ENCODE measurements around the gene CLEC20A. TPM values are rescaled to one million over a fixed set of nuclear protein-coding genes. Genes with fewer than 3 reads are reported as not detected.

The CLEC20A gene
- polyA plus RNA-seq, 12 donors = 0.11 to 0.41 (median 0.16) TPM; not detected in 9

DNA sequence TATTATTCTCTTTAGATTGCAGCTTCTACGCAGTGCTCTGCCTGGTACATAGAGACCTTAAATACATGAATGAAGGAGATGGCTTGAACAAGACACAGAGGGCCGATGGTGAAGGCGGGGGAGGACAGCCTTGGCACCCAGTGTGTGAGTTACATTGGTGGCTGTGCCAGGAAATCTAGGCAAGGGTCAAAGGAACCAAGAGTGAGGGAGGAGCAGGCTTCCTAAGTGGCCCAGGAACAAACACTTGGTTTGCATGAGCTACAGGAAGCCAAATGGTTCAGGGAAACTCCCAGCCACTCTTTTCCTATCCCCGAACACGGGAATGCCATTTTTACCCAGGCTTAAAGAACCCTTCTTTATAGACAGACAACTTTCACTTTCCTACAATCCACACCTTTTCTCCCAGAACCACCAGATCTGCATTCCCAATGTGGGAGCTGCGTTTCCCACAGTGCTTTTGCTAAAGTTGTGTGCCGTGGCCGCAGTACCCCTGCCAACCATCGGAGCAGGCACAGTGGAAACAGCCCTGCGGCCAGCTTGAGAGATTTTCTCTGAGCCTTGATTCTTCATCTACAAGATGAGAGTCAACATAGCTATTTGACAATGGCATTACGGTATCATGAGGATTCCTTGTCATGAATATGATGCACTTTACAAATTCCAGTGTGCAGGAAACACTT is 3.5 kb upstream of the CLEC20A start:
- no peak for DNase-seq

DNA sequence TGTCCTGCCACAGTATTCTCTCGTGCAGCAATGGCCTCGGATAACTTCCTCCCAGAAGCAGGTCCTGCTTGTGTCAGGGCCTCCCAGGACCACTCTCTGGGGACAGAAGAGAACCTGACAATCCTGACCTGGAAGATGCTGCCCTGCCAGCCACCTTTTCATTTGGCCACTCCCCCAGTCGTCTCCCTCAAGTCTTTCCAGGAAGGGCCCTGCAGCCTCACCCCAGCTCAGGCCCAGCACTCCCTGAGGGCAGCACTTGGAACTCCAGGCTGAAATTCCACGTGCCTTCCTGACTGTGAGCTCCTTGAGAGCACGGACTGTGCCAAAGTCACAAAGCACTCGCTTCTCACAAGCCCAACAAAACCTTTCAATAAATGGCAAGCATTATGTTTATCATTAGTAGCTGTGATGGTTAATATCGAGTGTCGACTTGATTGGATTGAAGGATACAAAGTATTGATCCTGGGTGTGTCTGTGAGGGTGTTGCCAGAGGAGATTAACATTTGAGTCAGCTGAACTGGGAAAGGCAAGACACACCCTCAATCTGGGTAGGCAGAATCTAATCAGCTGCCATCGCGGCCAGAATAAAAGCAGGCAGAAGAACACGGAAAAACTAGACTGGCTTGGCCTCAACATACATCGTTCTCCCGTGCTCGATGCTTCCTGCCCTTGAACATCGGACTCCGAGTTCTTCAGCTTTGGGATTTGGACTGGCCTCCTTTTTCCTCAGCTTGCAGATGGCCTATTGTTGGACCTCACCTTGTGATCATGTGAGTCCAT is 2.3 kb upstream of the CLEC20A start:
- no peak for DNase-seq

DNA sequence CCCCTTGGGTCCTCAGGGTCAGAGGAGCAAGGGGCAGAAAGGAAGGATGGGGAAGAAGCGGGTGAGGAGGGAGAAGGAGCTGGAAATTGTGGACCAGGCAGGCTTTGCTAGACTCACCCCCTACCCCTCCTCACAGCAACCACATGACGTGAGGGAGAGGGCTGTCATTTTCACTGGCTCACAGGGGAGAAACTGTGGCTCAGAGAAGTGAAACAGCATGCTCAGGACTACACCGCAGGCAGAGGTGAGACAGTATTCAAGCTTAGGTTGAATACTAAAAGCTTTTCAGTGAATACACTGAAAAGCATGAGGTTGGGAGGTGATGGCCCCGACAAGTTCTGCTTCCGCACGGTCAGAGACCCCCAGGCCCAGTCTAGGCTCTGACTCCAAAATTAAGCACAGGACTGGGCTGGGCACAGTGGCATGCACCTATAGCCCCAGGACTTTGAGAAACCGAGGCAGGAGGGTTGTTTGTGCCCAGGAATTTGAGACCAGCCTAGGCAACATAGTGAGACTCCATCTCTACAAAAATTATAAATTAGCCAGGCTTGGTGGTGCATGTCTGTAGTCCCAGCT is 1.2 kb upstream of the CLEC20A start:
- DNase-seq = no peak

DNA sequence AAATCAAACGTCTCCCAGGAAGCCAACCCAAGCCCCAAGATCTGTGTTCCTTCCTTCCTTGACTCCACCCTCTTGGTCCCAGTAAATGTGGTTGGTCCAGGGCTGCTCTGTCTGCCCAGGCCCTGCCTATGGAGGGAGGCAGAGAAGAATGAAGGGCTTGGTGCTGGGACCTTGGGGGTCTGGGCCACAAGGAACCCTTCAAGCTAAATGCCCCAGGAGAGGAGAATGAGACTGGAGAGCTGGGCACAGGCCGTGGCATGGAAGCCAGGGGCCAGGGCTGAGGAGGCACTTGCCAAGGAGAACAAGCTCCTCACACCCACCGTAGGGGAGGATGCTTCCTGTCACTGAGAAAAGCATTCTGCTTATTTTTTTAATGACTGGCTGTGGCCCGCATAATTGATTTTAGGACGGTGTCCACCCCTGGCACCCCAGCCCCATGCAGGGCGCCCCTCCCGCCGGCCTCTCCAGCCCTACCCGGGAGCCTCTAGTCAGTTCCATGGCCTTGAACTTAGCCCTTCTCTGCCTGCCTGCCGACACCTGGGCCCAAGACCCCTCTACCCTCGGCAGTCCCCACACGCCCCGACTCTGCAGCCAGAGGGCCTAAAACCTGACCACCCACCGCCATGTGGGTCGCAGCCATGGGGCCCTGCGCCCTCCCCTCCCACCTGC is 889 bp downstream of the CLEC20A start:
- no peak for DNase-seq

DNA sequence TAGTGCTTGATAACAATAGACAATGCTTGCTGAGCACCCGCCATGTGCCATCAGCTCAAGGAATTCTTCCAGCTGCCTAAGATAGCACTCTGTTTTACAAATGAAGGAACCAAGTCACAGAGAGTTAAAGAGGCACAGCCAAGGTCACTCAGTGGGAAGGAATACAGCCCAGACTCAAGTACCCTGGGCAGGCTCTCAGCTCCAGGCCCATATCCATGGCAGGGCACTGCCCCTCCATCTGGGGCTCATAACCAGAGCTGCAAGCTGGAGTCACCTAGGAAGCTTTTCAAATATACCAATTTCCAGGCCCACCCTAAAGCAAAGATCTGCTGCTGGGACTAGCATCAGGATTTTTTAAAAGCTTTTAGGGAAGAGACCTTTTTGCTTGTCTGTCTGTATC is 1.6 kb downstream of the CLEC20A start:
- no peak for DNase-seq

DNA sequence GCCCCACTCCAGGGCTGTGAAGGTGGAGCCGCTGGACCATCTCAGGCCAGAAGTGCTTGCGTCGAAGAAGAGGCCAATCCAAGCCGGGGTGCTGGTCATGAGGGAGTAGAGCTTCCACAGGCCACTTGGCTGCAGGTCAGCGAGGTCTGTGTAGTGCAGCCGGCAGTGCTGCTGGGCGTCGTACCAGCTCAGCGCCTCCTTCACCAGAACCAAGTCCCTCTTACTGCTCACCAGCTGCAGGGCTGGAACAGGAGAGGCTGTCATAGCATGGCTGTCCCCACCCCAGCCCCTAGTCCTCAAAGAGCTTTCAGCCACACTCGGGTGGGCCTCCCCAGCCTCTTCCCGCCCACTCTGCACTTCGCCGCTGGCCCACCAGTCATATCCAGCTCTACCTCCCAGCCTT is 2.2 kb downstream of the CLEC20A start:
- DNase-seq = no peak

DNA sequence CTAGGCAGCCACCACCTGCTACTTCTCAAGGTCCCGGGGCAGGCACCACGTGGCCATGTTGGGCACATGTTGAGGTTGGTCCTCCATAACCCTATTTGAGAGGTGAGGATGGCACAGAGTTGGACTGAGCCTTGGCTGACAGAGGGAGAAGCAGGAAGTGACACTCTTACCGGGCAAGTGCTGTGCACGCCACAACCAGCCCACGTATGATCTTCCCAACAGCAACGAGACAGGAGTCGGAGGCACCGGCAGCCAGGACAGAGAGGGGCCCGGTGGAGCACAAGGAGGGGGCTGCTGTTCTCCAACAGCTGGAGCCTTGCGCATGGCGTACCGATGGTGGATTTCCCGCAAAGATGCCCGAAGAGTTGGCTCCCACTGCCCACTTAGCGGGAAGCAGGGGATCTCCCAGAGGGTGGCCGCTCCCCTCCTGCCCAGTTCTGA is 3.4 kb downstream of the CLEC20A start:
- DNase-seq = no peak

DNA sequence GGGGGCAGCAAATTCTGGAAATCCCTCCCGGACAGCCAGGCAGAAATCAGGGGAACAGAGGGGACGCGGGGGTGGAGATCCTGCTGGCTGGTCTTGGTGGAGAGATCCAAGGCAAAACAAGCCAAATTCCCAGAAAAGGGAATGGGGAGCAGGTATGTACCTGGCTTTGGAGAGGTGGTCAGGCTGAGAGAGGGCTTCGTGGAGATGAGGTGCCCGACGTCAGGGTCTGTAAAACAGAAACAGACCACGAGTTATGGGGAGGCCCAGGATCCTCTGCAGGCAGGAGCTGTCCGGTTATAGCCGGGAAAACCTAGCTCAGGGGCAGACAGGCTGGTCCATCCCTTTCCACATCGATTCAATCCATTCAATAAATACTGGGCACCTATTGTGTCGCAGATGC is 4.4 kb downstream of the CLEC20A start:
- DNase-seq = no peak

DNA sequence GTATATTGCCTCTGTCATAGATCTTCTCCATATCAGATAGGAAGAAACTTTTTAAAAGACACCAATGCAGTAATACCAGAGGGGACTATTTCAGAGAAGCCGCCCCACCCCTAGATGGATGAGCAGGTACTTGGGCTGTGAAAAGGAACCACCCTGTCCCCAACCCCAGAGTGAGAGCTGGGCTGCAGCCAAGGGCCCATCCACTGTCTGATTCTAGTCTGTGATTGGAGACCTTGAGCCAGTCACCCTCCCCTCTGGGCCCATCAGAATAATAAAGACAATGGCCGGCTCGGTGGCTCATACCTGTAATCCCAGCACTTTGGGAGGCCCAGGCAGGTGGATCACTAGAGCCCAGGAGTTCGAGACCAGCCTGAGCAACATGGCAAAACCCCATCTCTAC is 5.0 kb downstream of the CLEC20A start:
- no peak for DNase-seq

DNA sequence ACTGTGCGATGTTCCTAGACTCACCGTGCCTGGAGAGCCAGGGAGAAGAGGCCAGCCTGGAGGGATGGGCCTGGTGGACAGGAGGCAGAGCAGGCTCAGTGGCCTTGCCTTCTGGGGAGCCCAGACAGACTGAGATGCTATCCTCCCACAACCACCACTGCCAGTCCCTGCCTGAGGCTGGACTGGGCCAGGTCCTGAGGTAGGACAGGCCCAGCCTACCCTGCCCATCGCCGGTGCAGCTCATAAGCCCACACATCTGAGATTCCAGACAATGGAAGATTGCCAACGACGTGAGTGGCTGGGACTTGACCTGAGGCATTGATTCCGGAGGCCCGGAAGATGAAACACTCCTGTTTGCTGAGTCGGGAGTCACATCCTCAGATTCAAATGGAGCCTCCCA is 5.8 kb downstream of the CLEC20A start:
- DNase-seq = no peak

DNA sequence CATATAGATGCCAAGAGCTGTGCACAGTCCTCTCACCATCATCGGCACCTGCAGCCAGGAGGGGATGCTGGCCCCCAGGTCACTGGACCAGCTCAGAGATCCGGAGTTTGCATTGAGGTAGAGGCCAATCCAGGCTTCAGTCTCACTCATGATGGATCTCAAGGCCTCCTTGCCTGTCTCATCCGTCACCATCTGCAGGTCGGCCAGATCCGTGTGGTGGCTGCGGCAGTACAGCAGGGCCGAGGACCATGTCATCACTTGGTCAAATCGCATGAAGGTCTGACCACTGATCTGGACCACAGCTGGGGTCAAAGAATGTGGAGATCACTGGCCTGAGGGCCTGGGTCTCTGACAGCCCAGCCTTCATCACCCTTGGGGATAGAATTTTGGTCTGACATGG is 6.6 kb downstream of the CLEC20A start:
- DNase-seq = no peak

DNA sequence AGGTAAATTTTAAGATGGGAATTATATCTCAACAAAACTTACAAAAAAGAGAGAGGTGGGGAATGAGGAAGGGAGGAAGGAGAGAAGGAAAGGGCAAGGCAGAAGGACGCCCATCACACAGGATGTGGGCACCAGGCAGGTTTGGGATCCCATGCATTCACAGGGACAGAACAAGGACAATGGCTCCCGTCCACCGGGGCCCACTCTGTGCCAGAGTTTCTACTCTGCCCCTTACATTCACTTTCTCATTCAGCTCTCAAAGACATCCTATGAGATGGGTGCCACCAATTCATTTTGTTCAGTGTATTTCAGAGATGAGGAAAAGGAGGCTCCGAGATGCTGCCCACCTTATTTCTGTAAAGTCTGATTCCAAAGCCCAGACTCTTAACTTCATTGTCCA is 7.4 kb downstream of the CLEC20A start:
- no peak for DNase-seq

DNA sequence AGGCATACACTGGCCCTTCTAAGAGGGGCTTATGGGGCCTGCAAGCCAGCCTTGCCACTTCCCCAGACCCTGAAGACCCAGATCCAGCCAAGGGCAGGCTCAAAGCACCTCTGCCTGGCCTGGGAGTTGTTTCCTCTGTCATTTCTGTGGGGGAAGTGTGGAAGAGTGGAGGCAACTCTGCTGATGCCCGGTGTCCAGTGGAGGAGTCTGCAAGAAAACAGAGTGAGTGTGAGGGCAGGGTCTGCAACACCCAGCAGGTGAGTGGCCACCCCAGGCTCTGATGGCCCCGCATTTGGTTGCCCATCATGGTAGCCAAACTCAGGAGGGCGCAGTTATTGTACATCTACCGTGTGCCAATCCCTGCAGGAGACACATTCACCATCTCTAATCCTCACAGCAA is 8.4 kb downstream of the CLEC20A start:
- no peak for DNase-seq

DNA sequence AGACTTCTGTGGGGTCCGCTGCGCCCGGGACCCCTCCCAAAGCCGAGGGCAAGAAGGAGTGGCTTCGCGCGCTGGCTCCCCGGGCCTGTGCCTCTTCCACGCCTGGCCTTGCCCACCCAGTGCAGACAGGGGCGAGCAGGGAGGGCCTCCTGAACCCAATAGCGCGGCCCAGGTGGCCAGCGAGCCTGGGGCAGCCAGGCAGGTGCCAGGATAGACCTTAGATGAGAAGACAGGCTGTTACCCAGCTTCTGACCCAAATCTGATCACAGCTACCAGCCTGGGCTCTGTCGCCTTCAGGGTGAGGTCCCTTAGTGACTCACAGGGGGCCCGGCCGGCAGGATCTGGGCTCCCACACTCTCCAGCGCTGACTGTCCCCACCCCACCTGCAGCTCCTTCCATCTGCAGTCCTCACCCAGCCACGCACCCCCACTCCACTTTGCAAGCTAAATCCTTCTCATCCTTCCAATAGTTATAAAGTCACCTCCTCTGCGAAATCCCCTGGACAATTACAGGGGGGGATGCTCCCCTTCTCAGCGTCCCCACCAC is 9.6 kb downstream of the CLEC20A start:
- no peak for DNase-seq

DNA sequence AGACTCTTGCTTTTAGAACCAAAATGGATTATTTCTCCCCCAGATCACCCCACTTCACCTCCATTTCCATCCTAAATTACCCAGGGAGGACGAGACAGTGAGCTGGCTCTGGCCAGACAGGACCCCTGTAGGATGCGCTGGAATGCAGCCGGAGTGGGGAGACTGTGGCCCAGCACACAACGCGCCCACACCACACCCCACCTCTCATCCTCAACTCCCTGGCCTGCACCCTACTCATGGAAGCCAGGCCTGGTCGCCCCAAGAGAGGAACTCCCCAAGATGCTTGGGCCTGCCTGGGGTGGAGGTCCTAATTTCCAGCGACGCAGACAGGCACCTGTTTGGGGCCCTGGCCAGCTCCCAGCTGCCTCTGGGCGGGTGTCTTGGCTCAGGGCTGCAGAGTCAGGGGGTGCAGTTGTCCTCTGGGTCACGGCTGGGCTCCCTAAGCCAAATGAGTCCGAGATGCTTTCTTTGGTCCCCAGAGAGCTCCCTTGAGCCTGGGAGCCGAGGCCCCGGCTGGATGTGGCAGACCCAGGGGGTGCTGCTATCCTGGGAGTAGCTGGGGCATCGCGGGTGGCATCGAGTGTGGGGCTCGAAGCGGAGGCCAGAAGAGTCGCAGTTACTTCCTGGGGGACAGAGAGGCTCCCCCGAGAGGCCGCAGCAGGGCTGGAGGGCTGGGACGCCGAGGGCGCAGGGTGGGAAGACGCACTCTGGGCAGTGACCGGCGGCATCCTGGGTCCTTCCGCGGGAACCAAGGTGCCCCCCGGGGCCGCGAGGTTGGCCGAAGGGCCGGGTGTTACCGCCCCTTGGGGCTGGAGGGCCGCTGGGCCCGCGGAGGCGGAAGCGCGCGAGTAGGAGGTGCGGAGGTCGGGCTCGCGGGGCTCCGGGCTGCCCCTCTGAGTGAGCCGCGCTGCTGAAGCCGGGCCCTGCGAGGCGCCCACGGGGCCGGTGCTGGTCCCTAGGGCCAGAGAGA is 10.4 kb downstream of the CLEC20A start:
- no peak for DNase-seq

DNA sequence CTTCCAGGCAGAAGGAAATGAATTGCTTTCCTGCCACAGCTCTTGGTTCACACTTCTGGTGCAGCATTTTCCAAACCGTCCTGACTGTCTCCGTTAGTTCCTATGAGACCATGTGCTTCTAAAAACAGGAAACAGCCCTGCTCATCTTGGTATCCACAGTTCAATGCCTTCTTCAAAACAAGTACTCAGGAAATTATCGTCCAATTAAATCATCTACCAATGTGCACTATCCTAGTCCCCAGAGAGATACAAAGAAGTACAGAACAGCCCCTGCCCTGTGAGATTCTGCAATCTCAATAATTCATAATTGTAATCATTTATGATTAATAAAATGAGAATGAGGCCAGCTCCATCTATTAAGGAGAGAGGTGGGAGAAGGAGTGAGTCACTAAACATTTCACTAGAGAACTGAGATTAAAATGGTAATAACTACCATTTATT is 11.2 kb downstream of the CLEC20A start:
- DNase-seq = no peak

DNA sequence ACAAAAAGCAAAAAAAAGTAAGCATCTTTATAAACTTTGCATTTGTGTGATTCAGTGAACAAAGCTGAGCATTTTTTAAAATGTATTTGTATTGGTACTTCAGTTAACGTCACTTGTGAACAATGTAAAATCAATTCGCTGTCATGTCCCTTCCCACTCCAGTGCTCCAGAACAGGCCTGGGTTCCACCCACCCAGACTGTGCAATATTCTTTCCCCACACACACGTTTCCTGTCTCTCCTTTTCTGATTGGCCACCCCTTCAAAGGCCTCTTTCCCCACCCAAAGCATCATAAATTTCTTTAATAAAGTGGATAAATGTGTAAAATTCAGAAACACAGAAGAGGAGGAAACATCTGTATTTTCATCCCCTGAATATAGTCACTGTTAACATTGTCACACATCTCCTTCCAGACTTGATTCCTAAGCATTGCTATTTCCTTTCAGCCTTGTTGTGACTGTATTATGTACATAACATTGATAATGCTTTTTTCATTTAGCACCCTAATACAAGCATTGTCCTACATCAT is 12.0 kb downstream of the CLEC20A start:
- no peak for DNase-seq

DNA sequence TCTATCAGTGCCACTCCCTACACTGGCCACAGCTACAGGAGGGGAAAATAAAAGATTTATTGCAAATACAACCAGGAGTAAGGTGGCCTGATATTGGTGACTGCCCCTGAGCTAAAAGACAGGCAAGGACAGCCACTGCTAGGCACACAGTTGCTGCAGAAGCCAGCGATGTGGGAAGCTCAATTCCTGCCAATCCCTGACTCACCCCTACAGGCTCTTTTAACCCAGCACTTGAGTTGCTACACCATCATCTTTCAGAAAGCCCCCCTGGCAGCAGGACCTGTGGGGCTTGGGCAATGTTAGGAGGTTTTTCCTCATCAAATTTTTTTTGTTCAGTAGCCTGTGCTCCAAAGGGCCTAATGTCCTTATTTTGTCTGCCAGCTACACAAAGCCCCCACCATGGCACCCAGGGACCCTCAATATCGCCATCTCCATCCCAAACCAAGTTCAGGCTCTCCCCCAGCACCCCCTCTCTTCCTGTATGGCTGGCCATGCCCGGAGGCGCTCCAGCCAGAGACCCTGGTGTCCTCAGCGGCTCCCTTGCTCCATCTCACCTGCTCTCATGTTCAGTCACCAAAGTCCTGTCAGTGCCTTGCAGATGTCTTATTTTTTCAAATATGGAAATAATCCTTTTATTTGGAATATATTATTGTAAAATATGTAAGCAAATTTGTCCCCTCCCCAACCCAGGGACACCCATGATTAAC is 13.4 kb downstream of the CLEC20A start:
- DNase-seq = no peak

DNA sequence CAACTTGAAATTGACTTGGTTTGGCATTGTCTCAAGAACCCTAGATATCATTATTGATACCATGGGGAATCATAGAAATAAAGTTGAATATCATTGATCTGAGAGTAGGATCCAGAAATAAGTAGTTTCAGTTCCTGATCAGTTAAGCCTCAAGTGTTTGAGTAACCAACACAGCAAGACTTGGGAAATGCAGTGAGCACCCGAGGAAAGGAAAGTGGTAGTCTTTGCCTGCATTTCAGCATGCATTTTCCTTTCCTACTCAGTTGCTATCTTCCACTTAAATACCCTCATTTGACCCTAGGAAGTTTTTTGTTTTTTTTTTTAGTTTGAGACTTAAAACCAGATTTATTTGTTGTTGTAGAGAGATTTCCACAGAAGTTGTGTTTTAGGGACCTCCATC is 18.9 kb downstream of the CLEC20A start:
- no peak for DNase-seq

DNA sequence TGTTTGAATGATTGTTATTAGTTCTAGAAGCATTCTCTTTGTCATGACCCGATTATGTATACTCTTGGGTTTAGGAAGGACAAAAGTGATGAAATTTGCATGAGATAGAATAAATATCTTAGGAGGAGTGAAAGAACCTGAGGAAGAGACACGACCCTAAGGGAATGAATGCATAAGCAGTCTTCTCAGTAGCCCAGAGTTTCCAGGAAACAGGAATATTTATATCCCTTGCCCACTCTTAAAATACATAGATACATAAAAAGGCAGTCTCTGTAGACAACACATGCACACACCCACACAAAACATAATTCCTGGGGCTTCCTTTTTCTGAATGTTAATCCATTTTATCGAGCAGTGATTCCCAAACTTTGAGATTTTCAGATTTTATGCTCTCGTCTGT is 19.4 kb downstream of the CLEC20A start:
- no peak for DNase-seq

All from muscle of arm (tissue), 12 donors.